CD4-positive, CD25-positive, alpha-beta regulatory T cell (primary cell): ENCODE measurements around the gene RFK. TPM values are rescaled to one million over a fixed set of nuclear protein-coding genes. Genes with fewer than 3 reads are reported as not detected.

Experiments
- ATAC-seq, 2 donors: fragments of 150-1000 bp; cut with Tn5 transposase; one replicate each; pipeline ENCODE4 v1.10.0; 2021; ENCODE audit warnings: low read depth in 2 of 2, moderate number of reproducible peaks in 2 of 2, moderate library complexity in 1 of 2
- DNase-seq, 3 donors: peaks; one replicate each; pipeline versions ENCODE4 v3.0.0 to v3.0.0-alpha.2; 2012 to 2022; ENCODE audit warnings: mixed read lengths in 1 of 3
- H3K27ac ChIP-seq: one replicate; pipeline ENCODE4 v1.7.0; 2013; ENCODE audit warnings: mild to moderate bottlenecking, low read length; ENCODE audit not compliant: insufficient read depth, poor library complexity, severe bottlenecking
- H3K27me3 ChIP-seq: one replicate; pipeline ENCODE4 v1.7.0; 2013; ENCODE audit warnings: low read length; ENCODE audit not compliant: control insufficient read depth, insufficient read depth
- H3K36me3 ChIP-seq: one replicate; pipeline ENCODE4 v1.7.0; 2013; ENCODE audit warnings: mild to moderate bottlenecking, low read length, moderate library complexity; ENCODE audit not compliant: control insufficient read depth, insufficient read depth
- H3K4me1 ChIP-seq: 2 replicates; pipeline ENCODE4 v1.7.0; 2013; ENCODE audit warnings: mild to moderate bottlenecking, low read length; ENCODE audit not compliant: insufficient read depth, control insufficient read depth, poor library complexity, severe bottlenecking
- H3K4me3 ChIP-seq: one replicate; pipeline ENCODE4 v1.7.0; 2013; ENCODE audit warnings: low read depth, mild to moderate bottlenecking, low read length, moderate library complexity
- H3K9me3 ChIP-seq, 2 experiments: 1 replicate in 1 of 2; 2 replicates in 1 of 2; pipeline ENCODE4 v1.7.0; 2013; ENCODE audit warnings: low read length in 2 of 2, mild to moderate bottlenecking in 1 of 2, moderate library complexity in 1 of 2; ENCODE audit not compliant: control insufficient read depth in 2 of 2
- H3K27ac Mint-ChIP-seq, 3 donors: one replicate each; pipeline ENCODE4 v1.8.0; 2020 to 2022; ENCODE audit warnings: mild to moderate bottlenecking in 3 of 3, mixed read lengths in 3 of 3, moderate library complexity in 2 of 3
- H3K27me3 Mint-ChIP-seq: one replicate; pipeline ENCODE4 v1.8.0; 2022; ENCODE audit warnings: mild to moderate bottlenecking, mixed read lengths
- H3K36me3 Mint-ChIP-seq: one replicate; pipeline ENCODE4 v1.8.0; 2020; ENCODE audit warnings: mixed read lengths
- H3K4me1 Mint-ChIP-seq, 4 donors: one replicate each; pipeline ENCODE4 v1.8.0; 2020 to 2022; ENCODE audit warnings: mixed read lengths in 4 of 4, mild to moderate bottlenecking in 1 of 4
- H3K4me3 Mint-ChIP-seq, 4 donors: one replicate each; pipeline ENCODE4 v1.8.0; 2020 to 2022; ENCODE audit warnings: mild to moderate bottlenecking in 4 of 4, mixed read lengths in 4 of 4, moderate library complexity in 3 of 4
- H3K9me3 Mint-ChIP-seq, 7 donors: one replicate each; pipeline ENCODE4 v1.8.0; 2020 to 2022; ENCODE audit warnings: mixed read lengths in 7 of 7, mild to moderate bottlenecking in 3 of 7, moderate library complexity in 2 of 7
- polyA plus RNA-seq, 4 donors: library from polyadenylated mRNA; unstranded; fragments of 300-500 nt; fragmentation: Illumina TruSeq; gene quantifications; one replicate each; pipeline ENCODE4 v1.2.3, GENCODE V29; 2021
- total RNA-seq: library from RNA; stranded (reverse); gene quantifications from one replicate; pipeline ENCODE4 v1.2.3, GENCODE V29; 2022

The RFK gene
- total and polyA plus RNA-seq, 5 donors from 2014 or later, result 12.4 to 39.7 (median 33.7) TPM

DNA sequence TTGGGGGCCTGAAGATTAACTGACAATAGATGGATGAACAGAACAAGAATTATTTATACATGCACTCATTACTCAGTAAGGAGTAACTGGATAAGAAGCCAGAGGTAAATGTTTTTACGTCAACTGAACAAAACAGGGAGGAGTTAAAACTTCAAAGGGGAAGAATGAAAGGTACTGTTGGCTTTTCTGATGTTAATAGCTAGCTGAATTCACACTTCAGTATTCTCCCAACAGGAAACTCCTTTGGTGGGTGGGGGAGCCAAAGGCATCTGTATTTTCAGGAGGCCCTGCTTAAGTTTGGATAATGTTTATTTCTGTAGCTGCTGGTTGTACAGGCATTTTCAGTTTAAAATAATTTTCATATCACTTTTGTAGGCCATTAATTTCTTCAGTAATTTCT is 23.2 kb upstream of the RFK start:
- no peaks in the 10 kb centered on the region for H3K36me3 Mint-ChIP-seq
- Histone ChIP-seq H3K4me1 (no peaks in the 10 kb centered on the region), H3K36me3 (no peaks in the 10 kb centered on the region), H3K27ac (no peak overlapping the region), H3K9me3 (peaks cover 0 to 6% of the 10 kb centered on the region in 2 experiments), H3K27me3 (no peaks in the 10 kb centered on the region), H3K4me3 (no peak overlapping the region)
- peaks cover 0 to 10% (median 2%) of the 10 kb centered on the region in 4 donors for H3K4me1 Mint-ChIP-seq
- ATAC-seq (no peak), DNase-seq (no peak)
- no peak overlapping the region for H3K27ac Mint-ChIP-seq
- no peak overlapping the region for H3K4me3 Mint-ChIP-seq
- H3K27me3 Mint-ChIP-seq, result no peaks in the 10 kb centered on the region
- peaks cover 0 to 11% (median 5%) of the 10 kb centered on the region in 7 donors for H3K9me3 Mint-ChIP-seq

DNA sequence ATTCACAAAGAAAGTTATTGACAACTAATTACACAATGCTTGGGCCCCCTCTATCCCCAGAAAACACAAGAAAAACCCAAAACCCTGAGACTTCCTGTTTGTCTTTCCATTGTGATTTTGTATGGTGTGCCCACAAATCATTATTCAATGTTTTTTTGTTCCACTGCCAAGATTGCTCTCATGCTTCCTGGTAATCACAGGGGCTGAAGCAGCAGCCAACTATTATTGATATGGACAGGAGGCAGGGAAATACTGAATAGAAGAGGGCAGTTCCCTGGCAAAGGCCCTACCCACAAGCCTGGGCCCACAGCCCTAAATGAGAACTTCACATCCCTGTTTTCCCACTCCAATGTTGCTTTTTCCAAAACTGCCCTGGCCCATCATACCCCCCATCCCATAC is 21.5 kb upstream of the RFK start:
- Mint-ChIP-seq H3K27me3 (no peaks in the 10 kb centered on the region), H3K4me3 (no peak overlapping the region), H3K27ac (peak overlapping the region in 1 of 3 donors; percentile 15), H3K9me3 (peaks cover 0 to 11% (median 5%) of the 10 kb centered on the region in 7 donors), H3K36me3 (no peaks in the 10 kb centered on the region), H3K4me1 (peaks cover 0 to 5% (median 2%) of the 10 kb centered on the region in 4 donors)
- Histone ChIP-seq H3K9me3 (peaks cover 0 to 6% of the 10 kb centered on the region in 2 experiments), H3K27ac (no peak overlapping the region), H3K4me1 (no peaks in the 10 kb centered on the region), H3K36me3 (no peaks in the 10 kb centered on the region), H3K27me3 (no peaks in the 10 kb centered on the region), H3K4me3 (no peak overlapping the region)
- no peak for DNase-seq
- no peak for ATAC-seq

DNA sequence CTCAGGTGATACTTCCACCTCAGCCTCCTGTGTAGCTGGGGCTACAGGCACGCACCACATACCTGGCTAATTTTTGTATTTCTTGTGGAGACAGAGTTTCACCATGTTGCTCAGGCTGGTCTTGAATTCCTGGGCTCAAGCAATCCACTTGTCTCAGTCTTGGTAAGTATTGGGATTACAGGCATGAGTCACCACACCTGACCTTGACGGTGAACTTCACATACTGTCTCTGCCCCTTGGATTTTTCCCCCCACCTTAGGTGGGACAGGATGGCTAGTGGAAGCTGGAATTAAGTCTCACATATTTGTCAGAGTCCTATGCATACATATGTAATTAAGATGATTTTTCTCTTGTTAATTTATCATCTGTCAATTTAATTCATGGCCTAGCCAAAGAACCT is 20.9 kb upstream of the RFK start:
- Histone ChIP-seq H3K36me3 (no peaks in the 10 kb centered on the region), H3K9me3 (peaks cover 0 to 6% of the 10 kb centered on the region in 2 experiments), H3K4me1 (no peaks in the 10 kb centered on the region), H3K4me3 (no peak overlapping the region), H3K27ac (no peak overlapping the region), H3K27me3 (no peaks in the 10 kb centered on the region)
- Mint-ChIP-seq H3K9me3 (peaks cover 0 to 11% (median 5%) of the 10 kb centered on the region in 7 donors), H3K4me3 (no peak overlapping the region), H3K27me3 (no peaks in the 10 kb centered on the region), H3K4me1 (peaks cover 0 to 5% (median 2%) of the 10 kb centered on the region in 4 donors), H3K27ac (no peak overlapping the region), H3K36me3 (no peaks in the 10 kb centered on the region)
- DNase-seq (no peak), ATAC-seq (no peak)

DNA sequence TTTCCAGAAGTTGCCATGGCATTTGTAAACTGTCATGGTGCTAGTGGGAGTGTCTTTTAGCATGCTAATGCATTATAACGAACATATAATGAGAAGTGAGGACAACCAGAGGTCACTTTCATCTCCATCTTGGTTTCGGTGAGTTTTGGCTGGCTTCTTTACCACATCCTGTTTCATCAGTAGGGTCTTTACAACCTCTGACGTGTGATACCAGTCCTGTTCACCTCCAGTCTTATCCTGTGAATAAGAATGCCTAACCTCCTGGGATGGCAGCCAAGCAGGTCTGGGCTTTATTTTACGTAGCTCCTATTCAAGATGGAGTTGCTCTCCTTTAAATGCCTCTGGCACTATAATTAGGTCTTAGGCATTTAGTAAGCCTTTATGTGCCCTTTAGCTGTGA is 20.4 kb upstream of the RFK start:
- Histone ChIP-seq H3K27ac (no peak overlapping the region), H3K36me3 (no peaks in the 10 kb centered on the region), H3K9me3 (peaks cover 0 to 6% of the 10 kb centered on the region in 2 experiments), H3K4me3 (no peak overlapping the region), H3K4me1 (no peaks in the 10 kb centered on the region), H3K27me3 (no peaks in the 10 kb centered on the region)
- no peaks in the 10 kb centered on the region for H3K36me3 Mint-ChIP-seq
- H3K4me3 Mint-ChIP-seq, result no peak overlapping the region
- H3K9me3 Mint-ChIP-seq, result peaks cover 0 to 11% (median 5%) of the 10 kb centered on the region in 7 donors
- ATAC-seq, result no peak
- no peaks in the 10 kb centered on the region for H3K27me3 Mint-ChIP-seq
- DNase-seq, result peak in 1 of 3 donors; percentile 28
- peak overlapping the region in 1 of 3 donors; percentile 14 for H3K27ac Mint-ChIP-seq
- H3K4me1 Mint-ChIP-seq, result peaks cover 0 to 5% (median 2%) of the 10 kb centered on the region in 4 donors

DNA sequence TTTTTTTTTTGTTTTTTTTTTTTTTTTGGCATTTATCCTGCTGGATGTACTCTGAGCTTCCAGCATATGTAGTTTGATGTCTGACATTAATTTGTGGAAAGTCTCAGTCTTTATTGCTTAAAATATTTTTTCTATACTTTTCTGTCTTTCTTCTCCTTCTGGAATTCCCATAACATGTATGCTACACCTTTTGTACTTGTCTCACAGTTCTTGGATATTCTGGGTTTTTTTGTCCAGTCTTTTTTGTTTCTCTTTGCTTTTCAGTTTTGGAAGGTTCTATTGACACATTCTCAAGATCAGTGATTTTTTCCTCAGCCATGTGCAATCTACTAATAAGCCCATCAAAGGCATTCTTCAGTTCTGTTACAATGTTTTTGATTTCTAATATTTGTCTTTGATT is 19.4 kb upstream of the RFK start:
- H3K4me3 ChIP-seq, result no peak overlapping the region
- H3K9me3 ChIP-seq, result peaks cover 0 to 6% of the 10 kb centered on the region in 2 experiments
- Mint-ChIP-seq H3K36me3 (no peaks in the 10 kb centered on the region), H3K4me1 (peaks cover 0 to 5% (median 2%) of the 10 kb centered on the region in 4 donors), H3K4me3 (no peak overlapping the region), H3K27me3 (no peaks in the 10 kb centered on the region), H3K9me3 (peaks cover 0 to 11% (median 5%) of the 10 kb centered on the region in 7 donors), H3K27ac (no peak overlapping the region)
- H3K4me1 ChIP-seq, result no peaks in the 10 kb centered on the region
- H3K27me3 ChIP-seq, result no peaks in the 10 kb centered on the region
- no peak for DNase-seq
- H3K27ac ChIP-seq, result no peak overlapping the region
- H3K36me3 ChIP-seq, result no peaks in the 10 kb centered on the region
- ATAC-seq, result no peak

DNA sequence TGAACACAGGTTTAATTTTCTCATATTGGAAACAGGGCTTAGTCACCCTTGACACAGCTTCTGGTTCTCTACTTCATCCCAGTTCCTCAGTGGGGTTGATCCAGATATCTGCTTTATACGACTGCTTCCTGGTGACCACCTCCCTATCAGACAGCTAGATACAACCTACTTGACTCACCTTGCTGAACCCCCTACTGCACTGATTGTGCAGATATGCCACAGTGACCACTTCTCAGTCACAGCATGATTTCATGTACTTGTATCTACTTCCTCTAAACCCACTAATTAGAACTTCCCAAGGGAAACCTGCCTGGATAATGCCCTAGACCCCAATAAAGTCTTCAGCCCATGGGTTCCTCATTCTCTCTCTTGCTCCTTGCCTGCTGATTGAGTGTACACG is 18.4 kb upstream of the RFK start:
- ATAC-seq (no peak), DNase-seq (no peak)
- H3K9me3 Mint-ChIP-seq, result peaks cover 0 to 11% (median 5%) of the 10 kb centered on the region in 7 donors
- Histone ChIP-seq H3K9me3 (peaks cover 0 to 6% of the 10 kb centered on the region in 2 experiments), H3K4me3 (no peak overlapping the region), H3K27me3 (no peaks in the 10 kb centered on the region), H3K4me1 (no peaks in the 10 kb centered on the region), H3K27ac (no peak overlapping the region), H3K36me3 (no peaks in the 10 kb centered on the region)
- H3K27me3 Mint-ChIP-seq, result no peaks in the 10 kb centered on the region
- H3K36me3 Mint-ChIP-seq, result no peaks in the 10 kb centered on the region
- H3K27ac Mint-ChIP-seq, result no peak overlapping the region
- H3K4me1 Mint-ChIP-seq, result peaks cover 0 to 5% (median 2%) of the 10 kb centered on the region in 4 donors
- H3K4me3 Mint-ChIP-seq, result no peak overlapping the region

DNA sequence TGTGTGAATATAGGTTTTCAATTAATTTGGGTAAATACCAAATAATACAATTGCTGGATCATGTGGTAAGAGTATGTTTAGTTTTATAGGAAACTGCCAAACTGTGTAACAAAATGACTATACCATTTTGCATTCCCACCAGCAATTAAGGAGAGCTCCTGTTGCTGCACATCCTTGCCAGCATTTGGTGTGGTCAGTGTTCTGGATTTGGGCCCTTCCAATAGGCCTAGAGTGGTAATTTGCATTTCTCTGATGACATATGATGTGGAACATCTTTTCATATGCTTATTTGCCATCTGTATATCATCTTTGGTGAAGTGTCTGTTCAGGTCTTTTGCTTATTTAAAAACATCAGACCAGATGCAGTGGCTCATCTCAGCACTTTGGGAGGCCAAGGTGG is 11.6 kb upstream of the RFK start:
- H3K9me3 ChIP-seq, result no peaks in the 10 kb centered on the region
- DNase-seq (no peak), ATAC-seq (no peak)
- Mint-ChIP-seq H3K27ac (no peak overlapping the region), H3K9me3 (no peaks in the 10 kb centered on the region), H3K36me3 (no peaks in the 10 kb centered on the region), H3K27me3 (no peaks in the 10 kb centered on the region), H3K4me1 (peaks cover 7 to 13% (median 11%) of the 10 kb centered on the region in 4 donors), H3K4me3 (no peak overlapping the region)
- no peaks in the 10 kb centered on the region for H3K27me3 ChIP-seq
- no peaks in the 10 kb centered on the region for H3K36me3 ChIP-seq
- H3K4me1 ChIP-seq, result peaks cover 7% of the 10 kb centered on the region
- H3K4me3 ChIP-seq, result no peak overlapping the region
- no peak overlapping the region for H3K27ac ChIP-seq

DNA sequence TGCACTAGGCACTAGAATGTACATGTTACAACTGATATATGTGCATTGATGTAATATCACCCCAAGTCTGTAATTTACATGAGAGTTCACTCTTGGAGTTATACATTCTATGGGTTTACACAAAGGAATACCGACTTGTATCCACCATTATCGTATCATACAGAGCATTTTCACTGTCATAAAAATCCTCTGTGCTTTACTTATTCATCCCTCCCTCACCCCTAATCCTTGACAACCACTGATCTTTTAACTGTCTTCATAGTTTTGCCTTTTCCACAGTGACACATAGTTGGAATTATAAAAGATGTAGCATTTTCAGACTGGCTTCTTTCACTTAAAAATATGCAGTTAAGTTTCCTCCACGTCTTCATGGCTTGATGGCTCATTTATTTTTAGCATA is 11.1 kb upstream of the RFK start:
- Mint-ChIP-seq H3K27ac (peak overlapping the region in 1 of 3 donors; percentile 22), H3K27me3 (no peaks in the 10 kb centered on the region), H3K9me3 (no peaks in the 10 kb centered on the region), H3K36me3 (no peaks in the 10 kb centered on the region), H3K4me3 (no peak overlapping the region), H3K4me1 (peaks cover 7 to 15% (median 11%) of the 10 kb centered on the region in 4 donors)
- ATAC-seq (no peak), DNase-seq (no peak)
- no peaks in the 10 kb centered on the region for H3K9me3 ChIP-seq
- H3K4me3 ChIP-seq, result no peak overlapping the region
- H3K27ac ChIP-seq, result no peak overlapping the region
- peaks cover 7% of the 10 kb centered on the region for H3K4me1 ChIP-seq
- no peaks in the 10 kb centered on the region for H3K27me3 ChIP-seq
- no peaks in the 10 kb centered on the region for H3K36me3 ChIP-seq
